Measurements from ENCODE around the gene HERC2. TPM values are rescaled to one million over a fixed set of nuclear protein-coding genes. Genes with fewer than 3 reads are reported as not detected.
A peak's percentile ranks its signal among the peaks of the same experiment; 100 is the strongest.

HERC2 gene
- total and polyA plus RNA-seq, 9 of the 15 experiments (the other 6 are each of a cell fraction or from before 2014, with no cell fraction given) = 10.6 to 84.0 (median 42.6) TPM

DNA sequence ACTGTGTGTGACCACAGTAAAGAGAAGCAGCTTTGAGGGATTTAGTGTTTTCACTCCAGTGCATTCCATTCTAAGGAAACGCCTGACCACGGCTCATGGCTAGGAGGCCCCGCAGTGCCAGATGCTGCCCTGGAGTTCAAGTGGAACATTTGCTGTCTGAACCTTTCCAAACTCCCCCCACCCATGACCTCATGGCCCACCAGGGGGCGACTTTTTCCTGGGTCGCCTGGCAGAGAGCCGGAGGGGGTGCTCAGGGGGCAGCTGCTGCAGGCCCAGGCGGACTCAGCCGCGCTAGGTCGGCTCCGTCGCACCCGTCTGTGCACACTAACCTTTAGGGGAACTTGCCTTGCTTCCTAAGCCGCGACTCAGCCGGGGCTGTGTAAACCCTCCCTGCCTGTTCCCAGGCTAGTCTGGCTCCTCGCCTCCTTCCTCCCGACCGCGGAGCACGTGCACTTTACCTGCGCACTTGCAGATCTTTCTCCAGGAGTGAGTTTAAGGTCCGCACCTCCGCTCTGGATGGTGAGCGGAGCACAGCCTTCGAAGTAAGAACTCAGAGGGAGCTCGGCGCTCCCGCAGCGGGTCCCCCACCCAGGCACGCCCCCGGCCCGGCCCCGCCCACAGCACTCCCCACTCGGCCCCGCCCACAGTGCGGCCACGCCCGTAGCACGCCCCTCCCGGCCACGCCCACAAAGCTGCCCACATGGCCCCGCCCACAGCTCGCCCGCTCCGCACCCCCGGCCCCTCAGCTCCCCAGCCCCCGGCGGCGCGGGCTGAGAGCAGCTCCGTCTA is 223.0 kb downstream of the HERC2 start, which contains the start of gene OCA2 (continued):
- TF ChIP-seq, protein P1, sequence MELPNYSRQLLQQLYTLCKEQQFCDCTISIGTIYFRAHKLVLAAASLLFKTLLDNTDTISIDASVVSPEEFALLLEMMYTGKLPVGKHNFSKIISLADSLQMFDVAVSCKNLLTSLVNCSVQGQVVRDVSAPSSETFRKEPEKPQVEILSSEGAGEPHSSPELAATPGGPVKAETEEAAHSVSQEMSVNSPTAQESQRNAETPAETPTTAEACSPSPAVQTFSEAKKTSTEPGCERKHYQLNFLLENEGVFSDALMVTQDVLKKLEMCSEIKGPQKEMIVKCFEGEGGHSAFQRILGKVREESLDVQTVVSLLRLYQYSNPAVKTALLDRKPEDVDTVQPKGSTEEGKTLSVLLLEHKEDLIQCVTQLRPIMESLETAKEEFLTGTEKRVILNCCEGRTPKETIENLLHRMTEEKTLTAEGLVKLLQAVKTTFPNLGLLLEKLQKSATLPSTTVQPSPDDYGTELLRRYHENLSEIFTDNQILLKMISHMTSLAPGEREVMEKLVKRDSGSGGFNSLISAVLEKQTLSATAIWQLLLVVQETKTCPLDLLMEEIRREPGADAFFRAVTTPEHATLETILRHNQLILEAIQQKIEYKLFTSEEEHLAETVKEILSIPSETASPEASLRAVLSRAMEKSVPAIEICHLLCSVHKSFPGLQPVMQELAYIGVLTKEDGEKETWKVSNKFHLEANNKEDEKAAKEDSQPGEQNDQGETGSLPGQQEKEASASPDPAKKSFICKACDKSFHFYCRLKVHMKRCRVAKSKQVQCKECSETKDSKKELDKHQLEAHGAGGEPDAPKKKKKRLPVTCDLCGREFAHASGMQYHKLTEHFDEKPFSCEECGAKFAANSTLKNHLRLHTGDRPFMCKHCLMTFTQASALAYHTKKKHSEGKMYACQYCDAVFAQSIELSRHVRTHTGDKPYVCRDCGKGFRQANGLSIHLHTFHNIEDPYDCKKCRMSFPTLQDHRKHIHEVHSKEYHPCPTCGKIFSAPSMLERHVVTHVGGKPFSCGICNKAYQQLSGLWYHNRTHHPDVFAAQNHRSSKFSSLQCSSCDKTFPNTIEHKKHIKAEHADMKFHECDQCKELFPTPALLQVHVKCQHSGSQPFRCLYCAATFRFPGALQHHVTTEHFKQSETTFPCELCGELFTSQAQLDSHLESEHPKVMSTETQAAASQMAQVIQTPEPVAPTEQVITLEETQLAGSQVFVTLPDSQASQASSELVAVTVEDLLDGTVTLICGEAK (IDR thresholded peaks at IDR 0.05) = no peak
- TF ChIP-seq, protein P1 (CRISPR knock-in tag; IDR thresholded peaks at IDR 0.05) = no peak
- TF ChIP-seq U2AF1 (optimal IDR thresholded peaks at IDR 0.05; ENCODE audit: low read depth, low read length) (no peak), YY1 (IDR thresholded peaks at IDR 0.05; ENCODE audit: borderline replicate concordance in 1 of 3, control insufficient read depth in 1 of 3, extremely low read depth in 1 of 3, insufficient read depth in 3 of 3, insufficient read length in 1 of 3, insufficient replicate concordance in 2 of 3, low read depth in 1 of 3, low read length in 2 of 3) (no peak), ZNF407 (IDR thresholded peaks at IDR 0.05; ENCODE audit: low read depth) (no peak), ZNF740 (CRISPR knock-in tag; IDR thresholded peaks at IDR 0.05) (peak; percentile 96), ZNF740 (tag; IDR thresholded peaks at IDR 0.05) (peak in 1 of 2 experiments; percentile 86; a peak in 2 of 4 replicates)
